ENCODE data around the gene RPS3. TPM values are rescaled to one million over a fixed set of nuclear protein-coding genes. Genes with fewer than 3 reads are reported as not detected.
"Not testable (repeated sequence)": the region's sequence is repeated elsewhere in the genome, so short reads cannot be mapped to it uniquely, and the experiment has no call there.

RPS3 gene
- total RNA-seq, 4 donors from 2014 or later = 1,012 to 1,395 (median 1,115) TPM

- Histone ChIP-seq H3K27ac (no peak overlapping the region), H3K4me3 (no peak overlapping the region), H3K36me3 (no peaks in the 10 kb centered on the region), H3K27me3 (no peaks in the 10 kb centered on the region), H3K4me1 (peaks cover 0 to 17% (median 0%) of the 10 kb centered on the region in 4 donors), H3K9me3 (peaks cover 0 to 2% (median 0%) of the 10 kb centered on the region in 4 donors)
- no peak for DNase-seq (ENCODE audit: low spot score in 2 of 2)
- WGBS, 2 donors = 91% methylated on average over 4 of the region's 4 CpGs
- TF ChIP-seq POLR2A (IDR thresholded peaks at IDR 0.05) (no peak), EP300 (IDR thresholded peaks at IDR 0.05) (no peak)
Measured at GRCh38 chr11:75374646-75375045, 24.7 kb upstream of the RPS3 start.

GRCh38 chr11:75375626-75376025, 23.7 kb upstream of the RPS3 start:
- TF ChIP-seq POLR2A (IDR thresholded peaks at IDR 0.05) (no peak), CTCF (IDR thresholded peaks at IDR 0.05) (no peak), EP300 (IDR thresholded peaks at IDR 0.05) (no peak)
- 88 to 91% methylated on average over 8 of the region's 8 CpGs for WGBS, 2 donors
- DNase-seq (ENCODE audit: low spot score in 2 of 2) = no peak
- peaks cover 0 to 17% (median 0%) of the 10 kb centered on the region in 4 donors for H3K4me1 ChIP-seq
- no peaks in the 10 kb centered on the region for H3K27me3 ChIP-seq
- no peak overlapping the region for H3K27ac ChIP-seq
- H3K36me3 ChIP-seq = no peaks in the 10 kb centered on the region
- no peaks in the 10 kb centered on the region for H3K9me3 ChIP-seq
- H3K4me3 ChIP-seq = no peak overlapping the region

GRCh38 chr11:75376175-75376574, 23.1 kb upstream of the RPS3 start:
- H3K4me1 ChIP-seq = peaks cover 0 to 17% (median 3%) of the 10 kb centered on the region in 4 donors
- TF ChIP-seq CTCF (IDR thresholded peaks at IDR 0.05) (no peak), POLR2A (IDR thresholded peaks at IDR 0.05) (no peak), EP300 (IDR thresholded peaks at IDR 0.05) (no peak)
- H3K27me3 ChIP-seq = no peaks in the 10 kb centered on the region
- no peaks in the 10 kb centered on the region for H3K36me3 ChIP-seq
- H3K4me3 ChIP-seq = no peak overlapping the region
- DNase-seq (ENCODE audit: low spot score in 2 of 2) = no peak
- no peak overlapping the region for H3K27ac ChIP-seq
- WGBS, 2 donors = 70 to 74% methylated on average over 9 of the region's 9 CpGs
- H3K9me3 ChIP-seq = no peaks in the 10 kb centered on the region

- H3K9me3 ChIP-seq; H3K4me1 ChIP-seq; H3K4me3 ChIP-seq; DNase-seq (ENCODE audit: low spot score in 2 of 2); H3K27ac ChIP-seq; H3K36me3 ChIP-seq; H3K27me3 ChIP-seq: not testable (repeated sequence)
- WGBS, 2 donors = 93 to 94% methylated on average over 17 of the region's 17 CpGs
Measured at GRCh38 chr11:75378776-75379175, 20.5 kb upstream of the RPS3 start.

GRCh38 chr11:75380245-75380644, 19.1 kb upstream of the RPS3 start:
- Histone ChIP-seq H3K4me3 (no peak overlapping the region), H3K27ac (no peak overlapping the region), H3K9me3 (no peaks in the 10 kb centered on the region), H3K4me1 (peaks cover 0 to 6% (median 3%) of the 10 kb centered on the region in 4 donors), H3K36me3 (no peaks in the 10 kb centered on the region), H3K27me3 (no peaks in the 10 kb centered on the region)
- WGBS, 2 donors = 84 to 93% methylated on average over 2 of the region's 2 CpGs
- no peak for TF ChIP-seq CTCF (IDR thresholded peaks at IDR 0.05)
- TF ChIP-seq POLR2A (IDR thresholded peaks at IDR 0.05) = no peak
- TF ChIP-seq EP300 (IDR thresholded peaks at IDR 0.05) = no peak
- DNase-seq (ENCODE audit: low spot score in 2 of 2) = no peak

GRCh38 chr11:75380716-75381420, 18.4 kb upstream of the RPS3 start:
- H3K36me3 ChIP-seq = no peaks in the 10 kb centered on the region
- H3K4me3 ChIP-seq = no peak overlapping the region
- no peaks in the 10 kb centered on the region for H3K9me3 ChIP-seq
- peaks cover 0 to 6% (median 3%) of the 10 kb centered on the region in 4 donors for H3K4me1 ChIP-seq
- 71 to 72% methylated on average over 7 of the region's 7 CpGs for WGBS, 2 donors
- no peak overlapping the region for H3K27ac ChIP-seq
- H3K27me3 ChIP-seq = no peaks in the 10 kb centered on the region
- DNase-seq (ENCODE audit: low spot score in 2 of 2) = no peak
- TF ChIP-seq CTCF (IDR thresholded peaks at IDR 0.05) (no peak), POLR2A (IDR thresholded peaks at IDR 0.05) (no peak), EP300 (IDR thresholded peaks at IDR 0.05) (no peak)
